ENCODE data around the gene SPHK1.

The SPHK1 gene

GRCh38 chr17:76410328-76410965 lies 26.0 kb downstream of the SPHK1 start:
- Histone ChIP-seq H3K36me3 (ENCODE audit: insufficient read depth, low read length) (no peaks in the 10 kb centered on the region), H3K4me1 (ENCODE audit: control insufficient read depth, insufficient read depth, low read length, unreplicated experiment) (peaks cover 7% of the 10 kb centered on the region), H2AFZ (ENCODE audit: low read length, unreplicated experiment) (no peak overlapping the region), H3K27ac (ENCODE audit: low read depth, low read length) (no peak overlapping the region), H3K27me3 (ENCODE audit: insufficient read depth, low read length) (no peaks in the 10 kb centered on the region), H3K4me3 (ENCODE audit: low read depth, low read length) (no peak overlapping the region), H3K79me2 (ENCODE audit: control insufficient read depth, insufficient read depth, low read length, unreplicated experiment) (peaks cover 31% of the 10 kb centered on the region)

GRCh38 chr17:76411247-76411646 lies 26.8 kb downstream of the SPHK1 start:
- Histone ChIP-seq H3K36me3 (ENCODE audit: insufficient read depth, low read length) (no peaks in the 10 kb centered on the region), H3K79me2 (ENCODE audit: control insufficient read depth, insufficient read depth, low read length, unreplicated experiment) (peaks cover 24% of the 10 kb centered on the region), H3K4me3 (ENCODE audit: low read depth, low read length) (no peak overlapping the region), H3K27ac (ENCODE audit: low read depth, low read length) (no peak overlapping the region), H3K27me3 (ENCODE audit: insufficient read depth, low read length) (no peaks in the 10 kb centered on the region), H2AFZ (ENCODE audit: low read length, unreplicated experiment) (no peak overlapping the region), H3K4me1 (ENCODE audit: control insufficient read depth, insufficient read depth, low read length, unreplicated experiment) (peaks cover 1% of the 10 kb centered on the region)

- no peak overlapping the region for H3K27ac ChIP-seq (ENCODE audit: low read depth, low read length)
- no peak overlapping the region for H2AFZ ChIP-seq (ENCODE audit: low read length, unreplicated experiment)
- peaks cover 32% of the 10 kb centered on the region for H3K79me2 ChIP-seq (ENCODE audit: control insufficient read depth, insufficient read depth, low read length, unreplicated experiment)
- no peaks in the 10 kb centered on the region for H3K27me3 ChIP-seq (ENCODE audit: insufficient read depth, low read length)
- H3K4me3 ChIP-seq (ENCODE audit: low read depth, low read length) = no peak overlapping the region
- no peaks in the 10 kb centered on the region for H3K4me1 ChIP-seq (ENCODE audit: control insufficient read depth, insufficient read depth, low read length, unreplicated experiment)
- H3K36me3 ChIP-seq (ENCODE audit: insufficient read depth, low read length) = no peaks in the 10 kb centered on the region
Measured at GRCh38 chr17:76414334-76415295, 30.2 kb downstream of the SPHK1 start.

- no peak overlapping the region for H3K27ac ChIP-seq (ENCODE audit: low read depth, low read length)
- H3K36me3 ChIP-seq (ENCODE audit: insufficient read depth, low read length) = no peaks in the 10 kb centered on the region
- H3K79me2 ChIP-seq (ENCODE audit: control insufficient read depth, insufficient read depth, low read length, unreplicated experiment) = peaks cover 40% of the 10 kb centered on the region
- no peaks in the 10 kb centered on the region for H3K27me3 ChIP-seq (ENCODE audit: insufficient read depth, low read length)
- no peak overlapping the region for H3K4me3 ChIP-seq (ENCODE audit: low read depth, low read length)
- no peak overlapping the region for H2AFZ ChIP-seq (ENCODE audit: low read length, unreplicated experiment)
- H3K4me1 ChIP-seq (ENCODE audit: control insufficient read depth, insufficient read depth, low read length, unreplicated experiment) = no peaks in the 10 kb centered on the region
Measured at GRCh38 chr17:76415786-76416185, 31.4 kb downstream of the SPHK1 start.

GRCh38 chr17:76416457-76416856 lies 32.0 kb downstream of the SPHK1 start:
- Histone ChIP-seq H3K36me3 (ENCODE audit: insufficient read depth, low read length) (no peaks in the 10 kb centered on the region), H3K4me3 (ENCODE audit: low read depth, low read length) (no peak overlapping the region), H3K27ac (ENCODE audit: low read depth, low read length) (no peak overlapping the region), H3K27me3 (ENCODE audit: insufficient read depth, low read length) (no peaks in the 10 kb centered on the region), H3K4me1 (ENCODE audit: control insufficient read depth, insufficient read depth, low read length, unreplicated experiment) (no peaks in the 10 kb centered on the region), H3K79me2 (ENCODE audit: control insufficient read depth, insufficient read depth, low read length, unreplicated experiment) (peaks cover 43% of the 10 kb centered on the region), H2AFZ (ENCODE audit: low read length, unreplicated experiment) (no peak overlapping the region)

- Histone ChIP-seq H3K4me1 (ENCODE audit: control insufficient read depth, insufficient read depth, low read length, unreplicated experiment) (no peaks in the 10 kb centered on the region), H3K36me3 (ENCODE audit: insufficient read depth, low read length) (no peaks in the 10 kb centered on the region), H3K27me3 (ENCODE audit: insufficient read depth, low read length) (no peaks in the 10 kb centered on the region), H3K79me2 (ENCODE audit: control insufficient read depth, insufficient read depth, low read length, unreplicated experiment) (peaks cover 43% of the 10 kb centered on the region), H3K4me3 (ENCODE audit: low read depth, low read length) (no peak overlapping the region), H3K27ac (ENCODE audit: low read depth, low read length) (no peak overlapping the region), H2AFZ (ENCODE audit: low read length, unreplicated experiment) (no peak overlapping the region)
Measured at GRCh38 chr17:76416899-76417298, 32.5 kb downstream of the SPHK1 start.

- no peaks in the 10 kb centered on the region for H3K27me3 ChIP-seq (ENCODE audit: insufficient read depth, low read length)
- no peak overlapping the region for H3K27ac ChIP-seq (ENCODE audit: low read depth, low read length)
- no peaks in the 10 kb centered on the region for H3K4me1 ChIP-seq (ENCODE audit: control insufficient read depth, insufficient read depth, low read length, unreplicated experiment)
- H3K36me3 ChIP-seq (ENCODE audit: insufficient read depth, low read length) = no peaks in the 10 kb centered on the region
- no peak overlapping the region for H3K4me3 ChIP-seq (ENCODE audit: low read depth, low read length)
- peaks cover 48% of the 10 kb centered on the region for H3K79me2 ChIP-seq (ENCODE audit: control insufficient read depth, insufficient read depth, low read length, unreplicated experiment)
- H2AFZ ChIP-seq (ENCODE audit: low read length, unreplicated experiment) = no peak overlapping the region
Measured at GRCh38 chr17:76417499-76418143, 33.2 kb downstream of the SPHK1 start.

- no peaks in the 10 kb centered on the region for H3K4me1 ChIP-seq (ENCODE audit: control insufficient read depth, insufficient read depth, low read length, unreplicated experiment)
- H2AFZ ChIP-seq (ENCODE audit: low read length, unreplicated experiment) = no peak overlapping the region
- H3K27me3 ChIP-seq (ENCODE audit: insufficient read depth, low read length) = no peaks in the 10 kb centered on the region
- no peaks in the 10 kb centered on the region for H3K36me3 ChIP-seq (ENCODE audit: insufficient read depth, low read length)
- H3K4me3 ChIP-seq (ENCODE audit: low read depth, low read length) = no peak overlapping the region
- H3K27ac ChIP-seq (ENCODE audit: low read depth, low read length) = no peak overlapping the region
- H3K79me2 ChIP-seq (ENCODE audit: control insufficient read depth, insufficient read depth, low read length, unreplicated experiment) = peaks cover 36% of the 10 kb centered on the region
Measured at GRCh38 chr17:76419576-76420260, 35.3 kb downstream of the SPHK1 start.

GRCh38 chr17:76420356-76421043 lies 36.1 kb downstream of the SPHK1 start:
- H3K4me3 ChIP-seq (ENCODE audit: low read depth, low read length) = no peak overlapping the region
- H3K36me3 ChIP-seq (ENCODE audit: insufficient read depth, low read length) = no peaks in the 10 kb centered on the region
- H3K4me1 ChIP-seq (ENCODE audit: control insufficient read depth, insufficient read depth, low read length, unreplicated experiment) = no peaks in the 10 kb centered on the region
- H3K79me2 ChIP-seq (ENCODE audit: control insufficient read depth, insufficient read depth, low read length, unreplicated experiment) = peaks cover 39% of the 10 kb centered on the region
- no peak overlapping the region for H2AFZ ChIP-seq (ENCODE audit: low read length, unreplicated experiment)
- no peak overlapping the region for H3K27ac ChIP-seq (ENCODE audit: low read depth, low read length)
- H3K27me3 ChIP-seq (ENCODE audit: insufficient read depth, low read length) = no peaks in the 10 kb centered on the region

GRCh38 chr17:76421044-76421407 lies 36.6 kb downstream of the SPHK1 start:
- H3K4me1 ChIP-seq (ENCODE audit: control insufficient read depth, insufficient read depth, low read length, unreplicated experiment) = no peaks in the 10 kb centered on the region
- no peak overlapping the region for H3K27ac ChIP-seq (ENCODE audit: low read depth, low read length)

More at GRCh38 chr17:76421044-76421407, 36.6 kb downstream of the SPHK1 start:
- H3K79me2 ChIP-seq (ENCODE audit: control insufficient read depth, insufficient read depth, low read length, unreplicated experiment) = peaks cover 44% of the 10 kb centered on the region
- no peaks in the 10 kb centered on the region for H3K36me3 ChIP-seq (ENCODE audit: insufficient read depth, low read length)
- no peaks in the 10 kb centered on the region for H3K27me3 ChIP-seq (ENCODE audit: insufficient read depth, low read length)
- no peak overlapping the region for H2AFZ ChIP-seq (ENCODE audit: low read length, unreplicated experiment)
- H3K4me3 ChIP-seq (ENCODE audit: low read depth, low read length) = no peak overlapping the region

Measured in ACC112 (cell line).